Lower lobe of right lung (tissue), 2 donors: ENCODE results near the gene TCF7L2. TPM values are rescaled to one million over a fixed set of nuclear protein-coding genes. Genes with fewer than 3 reads are reported as not detected.
A peak's percentile ranks its signal among the peaks of the same experiment; 100 is the strongest.

Experiments
- ATAC-seq, 2 donors: fragments of 200-7000 bp; cut with Tn5 transposase; one replicate each; pipeline ENCODE4 v1.9.1; 2020 to 2022; ENCODE audit warnings: mild to moderate bottlenecking in 2 of 2, moderate library complexity in 2 of 2
- DNase-seq: peaks from one replicate; pipeline ENCODE4 v3.0.0-alpha.2; 2020
- H3K27ac ChIP-seq: fragments of 200-600 bp; one replicate; pipeline ENCODE4 v1.8.0; 2022
- H3K27me3 ChIP-seq: fragments of 200-600 bp; one replicate; pipeline ENCODE4 v1.8.0; 2022; ENCODE audit warnings: low read depth
- H3K36me3 ChIP-seq: fragments of 200-600 bp; one replicate; pipeline ENCODE4 v1.8.0; 2022; ENCODE audit warnings: mild to moderate bottlenecking
- H3K4me1 ChIP-seq: fragments of 200-600 bp; one replicate; pipeline ENCODE4 v1.8.0; 2022
- H3K4me3 ChIP-seq: fragments of 200-600 bp; one replicate; pipeline ENCODE4 v1.8.0; 2022; ENCODE audit warnings: mild to moderate bottlenecking
- H3K9me3 ChIP-seq: fragments of 200-600 bp; one replicate; pipeline ENCODE4 v1.8.0; 2022
- CTCF ChIP-seq: fragments of 200-600 bp; IDR thresholded peaks from one replicate; pipeline ENCODE4 v1.8.0; 2022; ENCODE audit warnings: antibody characterized with exemption, mild to moderate bottlenecking
- intact Hi-C: fragments of 100-400 bp; cut with DNase I; formaldehyde crosslinking; loops from one replicate; pipeline ENCODE4 v1.11.0; 2022
- total RNA-seq: library from RNA; stranded (reverse); fragmentation: NEBNext Ultra II Directional; extraction: Animal tissue kit (Norgen Biotek cat#: 25700); gene quantifications from one replicate; pipeline ENCODE4 v1.2.1, GENCODE V29; 2021
- donor health status: DM: no; HTN: yes; CAD: no; lungs with severe emphysema.

The TCF7L2 gene
- total RNA-seq, 1 donor from 2014 or later: 71.2 TPM

GRCh38 chr10:112961609-112962008 lies 11.6 kb downstream of the TCF7L2 start:
- H3K36me3 ChIP-seq: peaks cover 3% of the 10 kb centered on the region
- H3K4me1 ChIP-seq: peaks cover 62% of the 10 kb centered on the region
- DNase-seq: no peak
- no peak overlapping the region for H3K27ac ChIP-seq
- H3K9me3 ChIP-seq: no peaks in the 10 kb centered on the region
- no peak overlapping the region for H3K4me3 ChIP-seq
- TF ChIP-seq CTCF: no peak
- intact Hi-C loops: no loop called here
- no peaks in the 10 kb centered on the region for H3K27me3 ChIP-seq
- no peak for ATAC-seq

- H3K27me3 ChIP-seq: no peaks in the 10 kb centered on the region
- no peak overlapping the region for H3K27ac ChIP-seq
- no peaks in the 10 kb centered on the region for H3K9me3 ChIP-seq
- H3K36me3 ChIP-seq: peaks cover 10% of the 10 kb centered on the region
- ATAC-seq (peak in 1 of 2 donors; percentile 48), DNase-seq (no peak)
- no peak for TF ChIP-seq CTCF
- no peak overlapping the region for H3K4me3 ChIP-seq
- intact Hi-C loops: no loop called here
- peaks cover 55% of the 10 kb centered on the region for H3K4me1 ChIP-seq
Observed at GRCh38 chr10:112962343-112962742, 12.3 kb downstream of the TCF7L2 start.

- ATAC-seq (peak; percentile 34 to 37), DNase-seq (no peak)
- Histone ChIP-seq H3K4me1 (peaks cover 43% of the 10 kb centered on the region), H3K36me3 (peaks cover 24% of the 10 kb centered on the region), H3K27me3 (no peaks in the 10 kb centered on the region), H3K4me3 (no peak overlapping the region), H3K9me3 (no peaks in the 10 kb centered on the region), H3K27ac (no peak overlapping the region)
- TF ChIP-seq CTCF: no peak
- intact Hi-C loops: no loop called here
Observed at GRCh38 chr10:112963835-112964234, 13.8 kb downstream of the TCF7L2 start.

GRCh38 chr10:112964482-112964881 lies 14.4 kb downstream of the TCF7L2 start:
- intact Hi-C loops: no loop called here
- Histone ChIP-seq H3K27me3 (no peaks in the 10 kb centered on the region), H3K4me3 (no peak overlapping the region), H3K9me3 (no peaks in the 10 kb centered on the region), H3K27ac (no peak overlapping the region), H3K36me3 (peaks cover 24% of the 10 kb centered on the region), H3K4me1 (peaks cover 36% of the 10 kb centered on the region)
- no peak for TF ChIP-seq CTCF
- DNase-seq: no peak
- no peak for ATAC-seq

- no peak for ATAC-seq
- Histone ChIP-seq H3K4me1 (peaks cover 31% of the 10 kb centered on the region), H3K36me3 (peaks cover 35% of the 10 kb centered on the region), H3K27me3 (no peaks in the 10 kb centered on the region), H3K4me3 (no peak overlapping the region), H3K27ac (no peak overlapping the region), H3K9me3 (no peaks in the 10 kb centered on the region)
- no peak for DNase-seq
- intact Hi-C loops: no loop called here
- no peak for TF ChIP-seq CTCF
Observed at GRCh38 chr10:112966194-112966855, 16.3 kb downstream of the TCF7L2 start.
